Fibroblast of skin of back (primary cell): ENCODE measurements around the gene TUBGCP2.
"Not testable (repeated sequence)": the region's sequence is repeated elsewhere in the genome, so short reads cannot be mapped to it uniquely, and the experiment has no call there.

ENCODE experiments used
- DNase-seq: peaks from one replicate; pipeline ENCODE4 v3.0.0-alpha.2; 2013

The TUBGCP2 gene

GRCh38 chr10:133242611-133243356 is 65.9 kb downstream of the TUBGCP2 start:
- DNase-seq, result no peak

GRCh38 chr10:133241501-133242205 is 67.0 kb downstream of the TUBGCP2 start:
- DNase-seq, result no peak

GRCh38 chr10:133239990-133240389 is 68.7 kb downstream of the TUBGCP2 start:
- DNase-seq, result no peak

GRCh38 chr10:133238466-133238804 is 70.2 kb downstream of the TUBGCP2 start:
- DNase-seq, result no peak

GRCh38 chr10:133237588-133238465 is 70.8 kb downstream of the TUBGCP2 start, which contains the start of gene VENTX:
VENTX (plus strand) TSS chr10:133237855; CDS start chr10:133237915, 60 bp downstream.
- no peak for DNase-seq

GRCh38 chr10:133237241-133237587 is 71.5 kb downstream of the TUBGCP2 start:
- no peak for DNase-seq

- DNase-seq, result no peak
Observed at GRCh38 chr10:133236401-133237240, 72.1 kb downstream of the TUBGCP2 start.

GRCh38 chr10:133235932-133236331 is 72.7 kb downstream of the TUBGCP2 start:
- no peak for DNase-seq

GRCh38 chr10:133235265-133235855 is 73.3 kb downstream of the TUBGCP2 start:
- no peak for DNase-seq

GRCh38 chr10:133234796-133235195 is 73.9 kb downstream of the TUBGCP2 start:
- not testable (repeated sequence) for DNase-seq

- DNase-seq, result no peak
Observed at GRCh38 chr10:133231946-133232574, 76.6 kb downstream of the TUBGCP2 start.

GRCh38 chr10:133231244-133231945 is 77.3 kb downstream of the TUBGCP2 start:
- DNase-seq, result no peak

GRCh38 chr10:133230387-133231195 is 78.1 kb downstream of the TUBGCP2 start:
- no peak for DNase-seq

GRCh38 chr10:133230044-133230361 is 78.7 kb downstream of the TUBGCP2 start, which contains the start of gene UTF1:
UTF1 (plus strand) TSS chr10:133230217; CDS start chr10:133230289, 72 bp downstream.
- no peak for DNase-seq

GRCh38 chr10:133229265-133230043 is 79.2 kb downstream of the TUBGCP2 start:
- DNase-seq, result no peak
